ACC112 (cell line): ENCODE results near the gene VCL.
"Not testable (repeated sequence)": the region's sequence is repeated elsewhere in the genome, so short reads cannot be mapped to it uniquely, and the experiment has no call there.

Experiments
- H2AFZ ChIP-seq: fragments of 200-600 bp; sonication (generic); one replicate; pipeline ENCODE4 v1.6.0; 2017; ENCODE audit warnings: antibody characterized with exemption, low read length; ENCODE audit not compliant: unreplicated experiment
- H3K27ac ChIP-seq: fragments of 200-600 bp; sonication (generic); 2 replicates; pipeline ENCODE4 v1.5.1; 2014; ENCODE audit warnings: low read depth, mild to moderate bottlenecking, antibody characterized with exemption, low read length, moderate library complexity
- H3K27me3 ChIP-seq: fragments of 200-600 bp; sonication (generic); 2 replicates; pipeline ENCODE4 v1.6.1; 2014; ENCODE audit warnings: mild to moderate bottlenecking, antibody characterized with exemption, low read length, moderate library complexity, mixed read lengths; ENCODE audit not compliant: insufficient read depth
- H3K36me3 ChIP-seq: fragments of 200-600 bp; sonication (generic); 2 replicates; pipeline ENCODE4 v1.6.1; 2016; ENCODE audit warnings: mild to moderate bottlenecking, antibody characterized with exemption, low read length, moderate library complexity, mixed read lengths; ENCODE audit not compliant: insufficient read depth
- H3K4me1 ChIP-seq: fragments of 200-600 bp; sonication (generic); one replicate; pipeline ENCODE4 v1.6.1; 2016; ENCODE audit warnings: low read length, mixed read lengths; ENCODE audit not compliant: insufficient read depth, unreplicated experiment, control insufficient read depth
- H3K4me3 ChIP-seq: fragments of 200-600 bp; sonication (generic); 2 replicates; pipeline ENCODE4 v1.5.1; 2014; ENCODE audit warnings: mild to moderate bottlenecking, low read depth, low read length
- H3K79me2 ChIP-seq: fragments of 200-600 bp; sonication (generic); one replicate; pipeline ENCODE4 v1.6.0; 2016; ENCODE audit warnings: low read length; ENCODE audit not compliant: control insufficient read depth, unreplicated experiment, insufficient read depth

Gene VCL

GRCh38 chr10:74011017-74011416, 13.1 kb downstream of the VCL start:
- Histone ChIP-seq H2AFZ (no peak overlapping the region), H3K4me1 (peaks cover 49% of the 10 kb centered on the region), H3K27me3 (no peaks in the 10 kb centered on the region), H3K4me3 (peak overlapping the region; percentile 8), H3K79me2 (peaks cover 84% of the 10 kb centered on the region), H3K36me3 (no peaks in the 10 kb centered on the region), H3K27ac (peak overlapping the region; percentile 59)

DNA sequence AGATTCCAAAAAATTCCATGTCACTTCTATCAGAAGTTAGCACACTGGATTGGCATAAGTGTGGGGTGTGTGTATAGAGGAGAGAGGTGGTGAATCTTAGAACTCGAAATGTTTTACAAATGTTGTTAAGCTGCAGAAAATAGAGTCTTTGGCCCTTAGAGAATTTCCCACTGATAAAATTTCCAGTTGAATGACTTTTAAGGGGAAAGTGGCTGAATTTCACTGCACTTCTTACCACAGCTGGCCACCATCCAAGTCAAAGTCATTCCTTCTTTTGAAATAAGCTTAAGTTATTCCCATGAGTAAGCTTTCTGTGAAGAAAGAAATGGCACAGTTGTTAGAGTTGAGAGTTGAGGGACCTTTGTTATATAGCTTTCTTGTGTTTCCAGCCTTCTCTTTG, 13.9 kb downstream of the VCL start:
- H2AFZ ChIP-seq: no peak overlapping the region
- peak overlapping the region; percentile 8; the same call in 1 of the 2 replicates for H3K4me3 ChIP-seq
- peaks cover 49% of the 10 kb centered on the region for H3K4me1 ChIP-seq
- H3K36me3 ChIP-seq: no peaks in the 10 kb centered on the region
- H3K79me2 ChIP-seq: peaks cover 84% of the 10 kb centered on the region
- peak overlapping the region; percentile 59 for H3K27ac ChIP-seq
- no peaks in the 10 kb centered on the region for H3K27me3 ChIP-seq

DNA sequence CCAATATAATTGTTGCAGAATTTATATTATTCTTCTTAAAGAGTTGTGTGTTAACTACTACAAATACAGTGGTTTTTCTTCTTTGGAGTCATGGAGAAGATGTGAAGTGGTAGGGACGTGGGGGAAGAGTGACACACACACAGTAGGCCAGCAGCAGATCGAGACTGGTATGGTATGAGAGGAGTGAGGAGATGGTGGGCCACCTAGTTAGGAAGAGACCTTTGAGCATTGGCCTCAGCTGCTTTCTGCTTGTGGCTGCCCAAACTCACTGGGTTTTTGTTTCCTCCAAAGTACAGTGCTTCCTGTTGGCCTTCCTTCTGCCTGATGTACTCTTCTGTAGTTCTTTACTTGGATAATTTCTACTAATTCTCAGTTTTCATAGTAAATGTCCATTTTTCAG, 14.6 kb downstream of the VCL start:
- H3K4me1 ChIP-seq: peaks cover 49% of the 10 kb centered on the region
- H2AFZ ChIP-seq: no peak overlapping the region
- no peaks in the 10 kb centered on the region for H3K36me3 ChIP-seq
- peak overlapping the region; percentile 59 for H3K27ac ChIP-seq
- peaks cover 81% of the 10 kb centered on the region for H3K79me2 ChIP-seq
- H3K4me3 ChIP-seq: 0 out of 2 replicates have a peak overlapping the region, but pooled peaks have one; percentile 8
- no peaks in the 10 kb centered on the region for H3K27me3 ChIP-seq

DNA sequence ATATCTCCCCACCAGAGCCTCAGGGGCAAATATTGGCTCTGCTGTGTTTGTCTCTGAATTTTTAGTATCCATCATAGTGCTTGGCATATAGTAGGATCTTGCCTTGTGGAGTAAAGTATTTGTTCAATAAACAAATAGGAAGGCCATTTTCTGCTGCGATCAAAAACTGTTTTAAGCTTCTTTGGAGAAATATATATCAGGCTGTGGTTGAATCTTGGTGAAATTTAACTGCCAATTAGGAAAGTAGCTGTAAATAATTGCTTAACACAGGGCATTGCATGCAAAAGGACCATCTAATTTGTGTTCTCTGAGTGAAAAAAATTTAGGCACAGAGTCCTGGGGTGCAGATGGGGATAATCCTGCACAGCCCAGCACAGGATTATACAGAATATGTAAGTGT, 15.1 kb downstream of the VCL start:
- no peaks in the 10 kb centered on the region for H3K27me3 ChIP-seq
- H3K4me3 ChIP-seq: no peak overlapping the region
- no peak overlapping the region for H2AFZ ChIP-seq
- peaks cover 83% of the 10 kb centered on the region for H3K79me2 ChIP-seq
- peaks cover 45% of the 10 kb centered on the region for H3K4me1 ChIP-seq
- H3K27ac ChIP-seq: peak overlapping the region; percentile 59; the same call in 1 of the 2 replicates
- no peaks in the 10 kb centered on the region for H3K36me3 ChIP-seq

DNA sequence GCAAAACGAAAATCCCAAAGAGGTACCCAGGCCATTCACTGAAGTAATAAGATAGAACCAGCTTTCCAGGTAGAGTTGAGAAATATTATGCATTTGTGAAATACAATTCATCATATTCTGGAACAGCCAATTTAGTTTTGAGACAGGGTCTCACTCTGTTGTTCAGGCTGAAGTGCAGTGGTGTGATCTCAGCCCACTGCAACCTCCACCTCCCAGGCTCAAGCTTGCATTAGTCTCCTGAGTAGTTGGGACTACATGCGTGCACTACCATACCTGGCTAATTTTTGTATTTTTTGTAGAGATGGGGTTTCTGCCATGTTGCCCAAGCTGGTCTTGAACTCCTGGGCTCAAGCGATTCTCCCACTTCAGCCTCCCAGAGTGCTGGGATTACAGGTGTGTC, 16.7 kb downstream of the VCL start:
- H3K36me3 ChIP-seq, H2AFZ ChIP-seq, H3K4me3 ChIP-seq, H3K27me3 ChIP-seq, H3K27ac ChIP-seq: not testable (repeated sequence)
- Histone ChIP-seq H3K4me1 (peaks cover 39% of the 10 kb centered on the region), H3K79me2 (peaks cover 86% of the 10 kb centered on the region)

GRCh38 chr10:74018241-74018640, 20.3 kb downstream of the VCL start:
- no peaks in the 10 kb centered on the region for H3K27me3 ChIP-seq
- no peak overlapping the region for H2AFZ ChIP-seq
- no peaks in the 10 kb centered on the region for H3K36me3 ChIP-seq
- peaks cover 84% of the 10 kb centered on the region for H3K79me2 ChIP-seq
- no peak overlapping the region for H3K4me3 ChIP-seq
- peaks cover 38% of the 10 kb centered on the region for H3K4me1 ChIP-seq
- H3K27ac ChIP-seq: no peak overlapping the region

DNA sequence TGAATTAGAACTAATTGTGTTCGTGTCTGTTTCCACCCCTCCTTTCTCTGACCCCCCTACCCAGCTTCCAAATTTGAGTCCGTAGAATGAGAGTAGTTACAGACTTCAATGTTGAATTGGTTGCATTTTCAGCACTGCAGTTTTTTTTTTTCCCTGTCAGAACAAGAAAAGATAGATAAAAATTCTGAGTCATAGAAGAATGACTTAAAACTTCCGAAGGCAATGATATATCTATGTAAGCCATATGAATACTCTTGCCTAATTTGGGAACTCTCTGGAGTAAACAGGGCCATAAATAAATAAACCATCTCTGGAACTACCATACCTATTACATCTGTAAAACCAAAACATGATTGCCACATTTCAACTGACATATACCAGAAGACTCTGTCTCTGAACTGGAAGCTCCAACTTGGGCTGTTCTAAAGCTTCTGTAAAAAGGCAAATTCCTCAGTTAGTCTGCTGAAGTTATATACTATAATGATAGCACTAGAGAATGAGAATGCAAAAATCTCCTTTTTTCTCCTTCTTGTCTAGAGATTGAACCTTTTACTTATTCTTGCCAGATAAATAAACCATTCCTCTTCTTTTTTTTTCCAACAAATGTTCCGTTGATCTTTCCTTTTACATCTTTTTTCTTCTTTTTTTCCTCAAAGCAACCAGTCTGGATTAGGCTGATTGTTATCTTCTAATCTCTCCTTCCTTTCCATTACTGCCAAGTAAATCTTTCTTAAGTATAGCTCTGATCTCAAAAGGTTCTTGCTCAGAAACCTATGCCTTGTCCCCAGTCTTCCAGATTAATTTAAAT, 23.5 kb downstream of the VCL start:
- Histone ChIP-seq H3K36me3 (no peaks in the 10 kb centered on the region), H3K4me1 (peaks cover 54% of the 10 kb centered on the region), H3K27ac (peak overlapping the region; percentile 89), H3K27me3 (no peaks in the 10 kb centered on the region), H3K4me3 (peak overlapping the region; percentile 65), H3K79me2 (peaks cover 85% of the 10 kb centered on the region), H2AFZ (no peak overlapping the region)

- H3K4me1 ChIP-seq: peaks cover 68% of the 10 kb centered on the region
- H2AFZ ChIP-seq: no peak overlapping the region
- H3K27me3 ChIP-seq: no peaks in the 10 kb centered on the region
- H3K4me3 ChIP-seq: no peak overlapping the region
- H3K27ac ChIP-seq: no peak overlapping the region
- no peaks in the 10 kb centered on the region for H3K36me3 ChIP-seq
- H3K79me2 ChIP-seq: peaks cover 89% of the 10 kb centered on the region
Measured at GRCh38 chr10:74022926-74023629, 25.2 kb downstream of the VCL start.

DNA sequence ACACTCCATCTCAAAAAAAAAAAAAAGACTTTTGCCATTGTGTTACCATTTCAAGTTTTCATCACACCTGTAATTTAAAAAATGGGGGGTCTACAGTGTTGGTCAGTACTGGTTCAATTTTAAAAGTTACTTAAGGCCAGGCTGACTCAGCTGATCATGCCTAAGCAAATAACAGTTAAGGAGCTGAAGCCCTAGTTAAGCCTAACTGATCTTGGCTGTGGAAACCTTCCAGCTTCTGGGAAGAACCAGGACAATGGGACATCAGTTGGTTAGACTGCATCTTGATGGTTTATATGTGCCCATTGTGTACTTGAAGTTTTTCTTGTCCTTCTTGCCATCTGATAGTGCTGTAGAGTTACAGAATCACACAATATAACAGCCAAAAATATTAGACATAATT, 26.7 kb downstream of the VCL start:
- Histone ChIP-seq H3K27ac (no peak overlapping the region), H3K4me1 (peaks cover 68% of the 10 kb centered on the region), H3K36me3 (no peaks in the 10 kb centered on the region), H3K27me3 (no peaks in the 10 kb centered on the region), H2AFZ (no peak overlapping the region), H3K79me2 (peaks cover 85% of the 10 kb centered on the region), H3K4me3 (no peak overlapping the region)

DNA sequence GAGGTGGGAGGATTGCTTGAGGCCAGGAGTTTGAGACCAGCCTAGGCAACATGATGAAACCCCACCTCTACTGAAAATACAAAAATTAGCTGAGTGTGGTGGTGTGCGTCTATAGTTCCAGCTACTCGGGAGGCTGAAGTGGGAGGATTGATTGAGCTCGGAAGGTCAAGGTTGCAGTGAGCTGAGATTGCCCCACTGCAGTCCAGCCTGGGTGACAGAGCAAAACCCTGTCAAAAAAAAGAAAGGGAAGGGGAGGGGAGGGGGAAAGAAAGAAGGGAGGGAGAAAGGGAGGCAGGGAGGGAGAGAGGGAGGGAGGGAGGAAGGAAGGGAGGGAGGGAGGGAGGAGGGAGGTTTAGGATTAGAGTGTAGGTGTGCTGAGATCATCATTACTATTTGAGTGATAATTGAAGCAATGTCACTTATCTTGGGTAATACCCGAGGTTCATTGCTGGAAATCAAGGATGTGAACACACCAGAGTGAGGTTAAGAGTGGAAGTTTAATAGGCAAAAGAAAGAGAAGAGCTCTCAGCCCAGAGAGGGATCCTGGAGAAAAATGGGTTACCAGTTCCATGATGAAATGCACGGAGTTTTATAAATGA, 27.6 kb downstream of the VCL start:
- Histone ChIP-seq H2AFZ (no peak overlapping the region), H3K36me3 (no peaks in the 10 kb centered on the region), H3K4me3 (no peak overlapping the region), H3K79me2 (peaks cover 86% of the 10 kb centered on the region), H3K27ac (no peak overlapping the region), H3K4me1 (peaks cover 71% of the 10 kb centered on the region), H3K27me3 (no peaks in the 10 kb centered on the region)
